ENCODE data around the gene ASTN2.

ASTN2 gene

DNA sequence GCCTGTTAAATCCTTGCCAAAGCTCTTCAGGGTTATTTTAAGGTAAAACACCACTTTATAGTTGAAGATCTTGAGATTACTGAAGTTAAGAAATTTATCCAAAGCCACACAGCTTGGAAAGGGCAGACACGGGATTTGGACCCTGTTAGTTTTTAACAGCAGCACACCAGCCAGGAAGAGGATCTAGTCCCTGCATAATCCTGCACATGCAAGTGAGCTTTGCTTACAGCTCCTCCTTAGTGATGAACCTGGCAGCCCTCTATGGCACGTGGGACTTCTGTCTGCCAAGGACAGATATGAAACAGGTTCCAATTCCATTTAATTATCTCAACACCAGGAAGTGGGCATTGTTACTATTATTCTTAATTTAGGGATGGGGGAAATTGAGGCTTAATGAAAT is 619.0 kb downstream of the ASTN2 start:
- no peak for DNase-seq

DNA sequence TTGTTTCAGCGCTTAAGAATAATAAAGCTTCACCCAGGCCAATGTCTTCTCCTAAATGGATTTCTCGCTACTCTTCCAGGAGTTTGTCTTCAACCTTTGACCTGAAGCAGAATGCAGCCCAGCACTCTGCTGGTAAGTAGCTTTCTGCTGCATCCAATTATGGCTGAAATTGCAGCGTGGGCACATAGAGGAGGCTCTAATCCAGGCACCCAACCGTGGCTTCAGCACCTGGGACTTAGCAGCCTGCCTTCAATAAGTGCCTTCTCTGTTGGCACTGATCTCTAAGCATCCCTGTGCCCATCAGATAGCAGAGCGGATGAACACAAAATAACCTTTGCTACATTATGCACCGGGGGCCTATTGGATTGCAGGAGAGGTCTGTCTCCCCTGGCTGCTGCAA is 622.6 kb downstream of the ASTN2 start:
- no peak for DNase-seq

DNA sequence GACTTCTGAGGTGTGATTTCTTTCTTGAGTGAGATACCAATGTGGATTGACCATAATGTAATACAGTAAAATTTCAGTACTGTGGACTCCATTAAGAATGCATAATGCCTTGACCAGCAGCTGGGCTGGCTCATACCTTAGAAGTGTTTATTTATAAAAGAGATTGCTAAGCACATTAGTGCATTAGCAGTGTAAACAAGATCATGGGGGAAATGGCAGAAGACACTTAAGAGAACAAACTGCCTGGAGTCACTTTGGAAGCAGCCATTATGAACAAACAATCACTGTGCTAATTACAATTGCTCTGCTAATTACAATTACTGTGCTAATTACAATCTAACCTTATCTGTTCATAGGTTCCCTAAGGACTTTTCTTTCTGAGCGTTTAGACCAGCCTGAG is 623.5 kb downstream of the ASTN2 start:
- no peak for DNase-seq

DNA sequence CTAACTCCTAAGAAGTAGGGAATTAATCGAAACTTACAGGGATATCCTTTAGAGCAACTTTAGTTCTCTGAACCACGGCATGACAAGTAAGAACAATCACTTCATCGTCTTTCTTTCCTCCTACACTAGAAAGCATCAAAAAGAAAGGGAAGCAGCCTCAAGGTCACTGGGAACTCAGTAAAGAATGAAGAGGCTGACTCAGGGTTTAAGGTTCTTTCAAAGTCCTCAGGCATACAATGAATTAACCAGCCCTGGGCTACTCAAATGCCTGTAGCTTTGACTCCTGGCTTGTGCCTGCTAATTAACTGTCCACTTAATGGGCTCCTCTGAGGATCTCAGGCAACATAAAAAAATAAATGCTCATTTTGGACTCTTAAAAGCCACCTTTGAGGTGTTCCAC is 625.8 kb downstream of the ASTN2 start:
- no peak for DNase-seq

DNA sequence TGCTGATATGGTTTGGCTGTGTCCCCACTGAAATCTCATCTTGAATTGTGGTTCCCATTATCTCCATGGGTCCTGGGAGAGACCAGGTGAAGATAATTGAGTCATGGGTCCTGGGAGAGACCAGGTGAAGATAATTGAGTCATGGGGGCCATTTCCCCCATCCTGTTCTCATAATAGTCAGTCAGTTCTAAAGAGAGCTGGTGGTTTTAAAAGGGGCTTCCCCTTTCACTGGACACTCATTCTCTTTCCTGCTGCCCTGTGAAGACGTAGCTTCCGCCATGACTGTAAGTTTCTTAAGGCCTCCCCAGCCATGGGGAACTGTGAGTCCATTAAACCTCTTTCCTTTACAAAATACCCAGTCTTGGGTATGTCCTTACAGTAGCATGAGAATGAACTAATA is 628.1 kb downstream of the ASTN2 start:
- DNase-seq: no peak

DNA sequence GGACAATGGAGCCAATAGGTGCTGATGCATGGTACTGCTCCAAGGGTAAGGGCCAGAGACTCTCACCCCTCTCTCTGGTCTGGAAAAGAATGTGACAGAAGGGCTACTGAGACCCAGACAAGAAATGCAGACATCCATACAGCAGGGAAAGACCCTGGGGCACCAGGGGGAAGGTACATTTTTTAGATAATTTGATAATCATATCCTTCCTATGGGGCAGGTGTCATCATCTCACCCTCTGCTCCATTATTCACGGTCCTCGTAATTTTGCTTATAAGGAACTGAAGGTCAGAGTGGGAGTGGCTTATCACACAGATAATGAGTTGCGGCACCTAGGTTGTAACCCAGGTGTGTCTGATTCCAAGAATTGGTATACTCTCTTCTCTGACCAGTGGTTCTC is 637.7 kb downstream of the ASTN2 start:
- DNase-seq: no peak

DNA sequence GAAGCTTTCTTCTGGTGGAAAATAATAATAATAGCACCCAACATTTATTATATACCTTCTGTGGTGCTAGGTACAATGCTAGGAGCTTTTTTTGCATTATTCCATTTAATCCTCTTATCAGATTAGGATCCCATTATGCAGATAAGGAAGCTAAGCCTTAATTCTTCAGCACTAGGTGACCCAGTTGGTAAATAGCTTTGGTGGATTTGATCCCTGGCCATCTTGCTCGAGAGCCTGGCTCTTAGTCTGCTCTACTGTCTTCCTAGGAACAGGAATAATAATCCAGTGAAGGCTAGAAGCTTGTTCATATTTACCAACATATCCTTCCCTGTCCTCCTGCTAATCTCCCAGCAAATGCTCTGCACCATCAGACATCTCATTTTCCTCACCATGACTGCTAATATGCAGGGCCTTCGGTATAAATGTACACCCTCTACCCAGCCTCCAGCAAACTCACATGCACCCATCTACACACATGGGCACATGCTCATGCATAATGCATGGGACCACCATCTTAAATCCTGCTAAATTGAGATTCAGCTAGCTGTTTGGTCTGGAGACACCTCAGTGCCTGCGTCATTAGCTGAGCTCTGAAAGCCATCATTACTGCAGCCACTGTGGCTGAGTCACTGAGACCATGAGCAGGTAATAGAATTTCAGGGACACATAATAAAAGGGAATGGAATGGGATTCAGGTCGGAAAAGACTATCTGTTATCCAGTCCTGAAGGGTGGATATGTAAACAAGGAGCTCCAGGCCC is 640.3 kb downstream of the ASTN2 start:
- no peak for DNase-seq

DNA sequence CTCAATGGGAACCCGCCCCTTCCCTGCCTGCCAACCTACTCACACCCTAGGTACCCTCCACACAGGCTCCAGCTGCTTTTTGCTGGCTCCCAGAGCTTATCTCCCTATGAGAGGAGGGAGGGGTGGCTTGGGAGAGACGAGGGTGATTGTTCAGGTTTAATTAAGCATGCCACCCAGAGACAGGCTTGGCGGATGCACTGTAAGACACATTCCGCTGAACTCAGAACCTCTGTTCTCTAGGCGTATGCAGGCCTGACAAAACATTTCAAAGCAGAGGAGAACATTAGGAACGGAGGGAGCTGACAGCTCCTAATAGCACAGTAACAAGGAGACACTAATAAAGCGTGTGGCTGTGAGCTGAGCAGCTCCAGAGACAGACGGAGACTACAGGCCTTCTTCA is 647.6 kb downstream of the ASTN2 start:
- no peak for DNase-seq

DNA sequence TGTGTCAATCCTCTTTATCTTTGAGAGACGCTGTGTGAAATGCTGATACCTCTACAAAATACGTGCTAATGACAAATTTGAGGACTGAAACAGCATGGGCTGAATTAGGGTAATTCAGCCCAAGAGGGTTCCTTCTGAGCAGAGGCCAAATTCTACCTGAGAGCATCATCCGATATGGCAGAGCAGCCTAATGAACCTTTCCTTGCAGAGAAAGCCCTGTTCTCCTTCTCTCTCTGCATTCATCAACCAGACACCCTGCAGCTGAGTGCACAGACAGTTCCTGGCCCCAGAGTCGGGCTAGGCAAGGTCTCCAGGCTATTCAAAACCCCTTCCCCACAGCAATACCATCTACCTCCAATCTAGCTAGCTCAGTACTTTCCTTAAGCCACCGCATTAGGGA is 649.8 kb downstream of the ASTN2 start:
- DNase-seq: no peak

DNA sequence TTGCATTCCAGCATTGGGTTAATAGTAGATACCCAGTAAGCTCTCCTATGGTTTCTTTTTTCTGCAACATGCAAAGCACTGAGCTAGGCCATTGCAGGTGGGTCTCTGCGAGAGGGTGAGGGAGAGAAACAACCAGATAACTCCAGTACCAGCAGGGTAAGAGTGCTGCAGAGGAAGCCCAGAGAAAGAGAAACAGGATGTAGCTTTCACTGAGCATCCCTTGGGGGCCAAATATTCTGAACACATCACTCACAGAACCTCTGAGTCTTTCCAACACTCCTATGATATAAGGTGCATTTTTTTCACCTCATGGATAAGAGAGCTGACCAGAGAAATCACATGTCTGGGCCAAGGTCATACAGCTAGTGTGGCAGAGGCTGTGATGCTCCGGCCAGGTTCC is 651.1 kb downstream of the ASTN2 start:
- DNase-seq: no peak

DNA sequence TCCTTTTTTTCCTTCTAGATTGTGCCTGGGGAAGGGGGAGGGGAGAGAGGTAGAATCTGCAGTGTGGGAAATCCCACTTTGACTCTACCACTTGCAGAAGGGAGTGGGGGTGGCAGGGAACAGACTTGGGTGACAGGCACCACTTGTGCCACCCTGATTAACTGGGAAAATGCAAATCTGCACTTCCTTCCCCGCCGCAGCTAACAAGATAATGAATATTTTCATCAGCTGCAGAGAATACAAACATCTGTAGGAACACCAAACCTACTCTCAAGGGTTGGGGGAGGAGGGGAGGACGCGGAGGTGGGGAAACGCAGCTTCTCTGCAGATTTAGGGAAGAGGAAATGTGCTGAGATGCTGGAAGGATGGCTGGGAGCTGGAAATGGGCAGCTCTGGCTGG is 654.2 kb downstream of the ASTN2 start:
- DNase-seq: no peak

DNA sequence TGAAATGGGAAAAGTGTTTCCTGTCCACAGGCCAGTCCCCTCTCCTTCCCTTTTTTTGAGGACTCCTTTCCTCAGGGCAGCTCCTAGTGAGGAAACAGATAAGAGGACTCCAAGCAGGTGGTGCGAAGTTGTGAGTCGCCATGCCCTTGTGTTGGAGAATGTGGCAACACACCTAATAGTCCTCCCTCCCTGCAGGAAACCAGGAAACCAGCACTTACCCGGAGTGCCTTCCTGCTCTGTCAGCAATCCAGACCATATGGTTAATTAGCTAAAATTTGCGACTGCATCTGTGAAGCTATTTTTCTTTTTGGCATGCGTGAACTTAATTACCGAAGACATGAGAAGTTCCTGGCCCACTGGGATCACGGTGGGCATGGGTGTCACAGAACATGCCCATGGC is 657.8 kb downstream of the ASTN2 start:
- DNase-seq: no peak

DNA sequence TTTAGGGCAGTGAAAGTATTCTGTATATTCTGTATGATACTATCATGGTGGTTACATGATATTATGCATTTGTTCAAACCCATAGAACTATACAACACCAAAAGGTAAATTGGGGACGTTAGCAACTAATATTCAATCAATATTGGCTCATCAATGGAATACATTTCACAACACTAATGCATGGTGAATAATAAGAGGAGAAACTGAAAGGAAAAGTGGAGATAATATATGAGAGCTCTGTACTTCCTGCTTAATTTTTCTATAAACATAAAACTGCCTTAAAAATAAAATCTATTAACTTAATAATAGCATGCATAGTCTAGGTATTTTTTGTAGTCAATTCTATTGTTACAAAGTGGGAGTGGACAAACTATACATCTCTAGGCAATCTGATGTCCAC is 661.5 kb downstream of the ASTN2 start:
- no peak for DNase-seq

DNA sequence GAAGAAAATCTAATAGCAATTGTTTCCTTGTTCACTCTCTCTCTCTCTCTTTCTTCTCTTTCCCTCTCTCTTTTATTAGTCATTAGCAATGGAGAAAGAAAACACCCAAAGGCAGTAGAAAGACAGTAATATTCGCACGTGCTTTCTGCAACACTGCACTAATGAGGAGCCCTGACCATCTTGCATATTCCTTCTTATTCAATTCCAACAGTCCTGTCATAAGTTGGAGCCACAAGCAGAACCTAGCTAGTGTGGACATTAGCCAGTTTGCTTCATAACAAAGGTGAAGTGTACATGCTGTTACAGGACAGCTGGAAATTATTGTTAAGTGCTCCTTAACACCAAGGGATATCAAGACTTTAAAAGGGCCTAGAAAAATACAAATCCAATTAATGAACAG is 664.3 kb downstream of the ASTN2 start:
- no peak for DNase-seq

DNA sequence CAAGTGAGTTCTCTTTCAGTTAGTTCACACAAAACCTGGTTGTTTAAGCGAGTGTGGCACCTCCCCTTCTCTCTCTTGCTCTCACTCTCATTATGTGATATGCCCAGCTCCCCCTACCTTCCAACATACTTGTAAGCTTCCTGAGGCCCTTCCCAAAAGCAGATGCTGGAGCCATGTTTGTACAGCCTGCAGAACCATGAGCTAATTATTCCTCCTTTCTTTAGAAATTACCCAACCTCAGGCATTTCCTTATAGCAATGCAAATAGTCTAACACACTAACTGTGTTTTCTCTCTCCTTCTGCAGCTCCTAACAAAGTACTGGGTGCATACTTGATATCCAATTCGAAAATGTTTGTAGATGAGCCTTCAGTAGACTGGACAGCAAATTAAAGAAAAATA is 665.1 kb downstream of the ASTN2 start:
- DNase-seq: no peak

DNA sequence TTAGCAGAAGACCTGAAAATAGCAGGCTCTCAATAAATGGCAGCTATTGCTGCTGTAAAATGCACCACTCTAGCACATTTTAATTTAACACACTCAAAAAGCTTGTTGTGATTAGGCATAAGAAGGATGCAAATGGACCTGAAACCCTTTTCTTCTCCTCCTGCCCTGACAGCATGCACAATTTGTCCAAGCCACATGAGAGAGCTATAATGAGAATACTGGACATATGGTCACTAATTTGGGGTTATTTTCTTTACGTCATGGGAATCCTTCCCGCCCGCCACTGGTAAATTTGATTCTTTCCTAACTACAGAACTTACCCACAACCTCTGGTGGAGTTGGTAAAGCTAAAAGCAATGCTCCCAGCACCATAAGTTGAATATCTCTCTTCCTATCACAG is 665.7 kb downstream of the ASTN2 start:
- no peak for DNase-seq

DNA sequence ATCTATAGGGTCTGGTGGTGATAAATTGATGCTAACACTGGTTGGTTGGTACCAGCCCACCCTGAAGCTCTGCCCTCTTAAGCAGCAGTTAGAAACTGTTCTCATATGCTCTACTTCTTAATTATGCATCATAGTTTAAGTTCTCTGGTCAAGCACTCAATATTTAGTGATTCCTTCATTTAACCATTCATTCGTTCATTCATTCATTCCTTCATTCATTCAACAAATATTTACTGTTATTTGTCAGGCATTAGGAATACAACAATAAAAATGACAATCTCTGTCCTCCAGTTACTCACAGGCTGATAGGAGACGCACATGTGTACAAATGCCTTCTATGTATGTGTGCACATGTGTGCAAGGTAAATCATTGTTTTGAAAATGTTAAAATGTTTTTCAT is 673.1 kb downstream of the ASTN2 start:
- no peak for DNase-seq

DNA sequence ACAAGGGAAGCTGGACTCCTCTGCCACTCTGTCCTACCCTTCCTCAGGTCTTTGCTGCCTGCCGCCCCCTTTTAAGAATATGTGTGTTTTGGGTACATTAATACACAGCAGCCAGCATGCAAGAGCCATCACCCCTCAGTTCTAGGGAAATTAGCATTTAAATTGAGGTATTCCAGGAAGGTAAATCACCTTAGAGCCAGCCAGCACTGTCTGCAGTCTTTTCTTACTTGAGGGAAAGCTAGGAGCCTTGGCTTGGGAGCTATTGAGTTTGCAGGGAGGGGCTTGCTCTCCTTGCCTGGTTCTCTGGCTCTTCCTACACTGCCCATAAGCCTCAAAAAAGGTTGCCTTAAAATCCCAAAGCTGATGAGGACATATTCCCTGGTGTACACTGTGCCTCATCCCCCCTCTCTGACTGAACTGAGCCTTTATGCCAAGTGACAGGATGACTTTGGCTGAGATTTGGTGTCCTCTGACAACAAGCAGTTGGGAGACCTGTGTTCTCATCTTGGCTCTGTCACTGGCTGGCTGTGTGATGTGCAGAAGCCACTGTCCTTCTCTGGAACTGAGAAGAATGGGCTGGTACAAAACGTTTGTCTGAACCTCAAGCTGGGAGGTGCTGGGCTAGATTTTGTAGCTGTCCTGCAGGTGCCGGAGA is 673.6 kb downstream of the ASTN2 start:
- DNase-seq: no peak

DNA sequence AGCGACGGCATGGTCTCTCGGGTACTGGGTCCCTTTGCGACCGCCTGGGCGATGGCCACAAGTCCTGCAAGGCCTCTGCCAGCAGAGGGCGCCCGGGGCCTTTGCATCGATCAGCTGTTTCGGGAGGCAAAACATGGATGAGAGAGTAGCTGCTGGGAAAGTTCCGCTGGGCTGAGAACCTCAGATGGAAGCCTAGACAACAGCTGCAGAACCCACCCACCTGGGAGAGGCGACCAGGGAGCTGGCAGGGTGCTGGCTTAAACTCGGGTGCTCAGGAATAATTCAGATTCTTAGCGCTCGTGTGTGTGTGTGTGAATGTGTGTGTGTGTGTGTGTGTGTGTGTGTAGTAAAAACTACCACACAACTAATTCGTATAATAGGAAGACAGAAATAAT is 677.7 kb downstream of the ASTN2 start:
- peak; percentile 78 to 92 (median 86) for DNase-seq

DNA sequence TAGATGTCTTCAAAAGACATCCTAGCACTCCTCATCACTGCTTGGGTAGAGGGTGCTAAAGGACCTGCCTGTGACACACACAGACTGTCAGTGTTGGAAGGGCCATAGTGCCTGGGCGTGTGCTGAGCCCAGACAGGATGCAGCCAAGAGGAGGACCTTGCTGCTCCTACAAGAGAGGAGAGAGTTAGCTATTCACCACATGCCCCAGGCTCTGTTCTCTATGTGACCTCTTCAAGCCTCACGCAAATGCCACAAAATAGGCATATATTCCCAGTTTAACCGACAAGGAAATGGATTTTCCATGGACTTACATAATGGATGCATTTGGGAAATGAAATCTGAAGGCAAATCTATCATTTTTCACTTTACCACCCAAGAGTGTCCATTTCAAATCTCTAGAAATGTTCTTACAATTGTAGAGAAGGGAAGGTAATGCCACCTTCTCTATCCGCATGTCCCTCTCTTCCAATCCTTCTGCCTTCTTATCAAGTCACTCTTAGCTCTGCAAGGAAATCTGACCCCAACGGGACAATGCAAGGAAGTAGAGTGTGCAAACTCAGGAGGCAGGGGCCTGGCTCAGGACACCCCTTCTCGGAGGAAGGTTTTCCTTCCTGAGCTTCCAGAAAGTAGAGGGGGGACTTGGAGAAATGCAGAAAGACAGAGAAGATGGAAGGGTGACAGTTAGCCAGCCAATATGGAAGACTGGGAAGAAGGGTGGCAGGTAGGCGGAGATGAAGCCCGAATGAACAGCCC is 678.3 kb downstream of the ASTN2 start:
- no peak for DNase-seq

DNA sequence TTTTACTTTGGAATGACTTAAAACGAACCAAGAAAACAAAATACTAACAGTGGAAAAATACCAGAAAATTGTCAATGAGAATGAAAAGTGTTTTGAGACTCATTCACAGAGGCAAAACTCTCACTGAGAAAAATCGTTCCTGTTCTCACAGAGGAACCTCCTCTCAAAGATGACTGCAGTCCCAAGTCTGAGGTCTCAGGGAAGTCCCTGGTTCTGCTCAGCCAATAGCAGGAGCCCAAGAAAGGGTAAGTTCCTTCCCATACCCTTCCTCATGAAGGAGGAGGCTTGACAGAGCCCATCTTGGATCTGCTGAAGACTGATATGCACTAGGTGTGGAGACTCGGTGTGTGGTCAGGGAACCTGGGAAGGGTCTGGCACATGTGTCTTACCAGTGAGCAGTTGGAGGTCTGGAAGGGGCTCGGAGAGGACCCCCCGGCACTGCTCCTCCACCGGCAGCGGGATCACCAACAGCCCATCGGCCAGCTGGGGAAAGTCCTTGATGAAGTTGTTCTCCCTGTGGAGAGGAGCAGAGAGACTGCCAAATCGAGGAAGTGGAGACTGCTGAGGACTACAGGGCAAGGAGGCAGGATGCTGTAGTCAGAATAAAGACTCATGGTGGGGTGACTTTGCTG is 681.7 kb downstream of the ASTN2 start:
- DNase-seq: peak in 2 of 4 experiments; percentile 5 to 6

DNA sequence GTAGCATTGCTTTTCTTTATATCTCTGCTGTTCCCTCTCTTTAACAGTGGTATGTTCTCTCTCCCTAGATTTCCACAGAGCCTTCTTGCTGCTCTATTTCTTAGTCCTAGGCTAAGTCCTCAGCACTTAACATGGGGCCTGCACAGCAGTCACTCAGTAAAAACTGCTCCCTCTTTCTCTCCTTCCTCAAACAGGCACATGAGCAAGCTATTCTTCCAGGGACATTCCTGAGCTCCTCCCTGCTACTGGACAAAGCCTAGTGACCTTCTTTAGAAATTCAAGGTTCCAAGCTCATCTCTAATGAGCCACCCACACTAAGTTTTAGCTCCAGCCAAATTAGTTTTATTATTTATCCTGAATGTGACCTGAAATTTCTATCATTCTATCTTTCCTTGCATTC is 688.3 kb downstream of the ASTN2 start:
- no peak for DNase-seq

DNA sequence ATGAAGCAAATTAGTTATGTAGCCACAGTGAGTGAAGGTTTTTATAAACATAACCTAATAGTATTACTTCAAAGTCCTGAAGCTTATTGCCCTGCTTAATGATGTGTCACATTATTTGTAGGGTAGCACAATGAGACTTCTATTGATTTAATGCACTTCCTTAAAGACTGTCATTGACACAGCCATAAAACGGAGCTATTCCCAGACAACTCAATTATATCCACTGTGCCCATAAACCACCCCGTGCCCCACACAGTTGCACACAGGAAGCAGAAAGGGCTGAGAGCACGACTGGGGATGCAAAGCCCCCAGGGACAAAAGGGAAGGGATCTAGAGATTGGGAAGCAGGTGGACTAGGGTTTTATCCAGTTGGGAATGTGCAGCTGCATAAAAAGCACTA is 690.7 kb downstream of the ASTN2 start:
- DNase-seq: no peak

DNA sequence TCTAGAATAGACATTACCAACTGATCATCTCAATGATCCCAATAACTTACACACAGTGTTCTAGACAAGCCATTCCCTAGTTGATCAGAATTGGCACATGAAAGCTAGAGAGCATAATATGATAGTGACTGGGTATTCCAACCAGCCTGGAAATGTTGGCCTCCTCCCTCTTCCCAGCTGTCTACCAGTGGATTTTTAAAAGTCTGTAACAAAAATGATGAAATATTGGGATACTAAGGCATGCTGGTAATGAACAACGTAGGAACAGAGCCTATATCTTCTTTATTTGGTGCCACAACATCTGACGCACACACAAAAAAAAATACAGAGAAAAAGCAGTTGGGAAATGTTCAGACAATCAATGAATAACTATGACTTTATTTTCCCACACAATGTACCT is 692.9 kb downstream of the ASTN2 start:
- no peak for DNase-seq

Data from suppressor macrophage (primary cell).